ENCODE results near the gene FGD5.

FGD5 gene, protein sequence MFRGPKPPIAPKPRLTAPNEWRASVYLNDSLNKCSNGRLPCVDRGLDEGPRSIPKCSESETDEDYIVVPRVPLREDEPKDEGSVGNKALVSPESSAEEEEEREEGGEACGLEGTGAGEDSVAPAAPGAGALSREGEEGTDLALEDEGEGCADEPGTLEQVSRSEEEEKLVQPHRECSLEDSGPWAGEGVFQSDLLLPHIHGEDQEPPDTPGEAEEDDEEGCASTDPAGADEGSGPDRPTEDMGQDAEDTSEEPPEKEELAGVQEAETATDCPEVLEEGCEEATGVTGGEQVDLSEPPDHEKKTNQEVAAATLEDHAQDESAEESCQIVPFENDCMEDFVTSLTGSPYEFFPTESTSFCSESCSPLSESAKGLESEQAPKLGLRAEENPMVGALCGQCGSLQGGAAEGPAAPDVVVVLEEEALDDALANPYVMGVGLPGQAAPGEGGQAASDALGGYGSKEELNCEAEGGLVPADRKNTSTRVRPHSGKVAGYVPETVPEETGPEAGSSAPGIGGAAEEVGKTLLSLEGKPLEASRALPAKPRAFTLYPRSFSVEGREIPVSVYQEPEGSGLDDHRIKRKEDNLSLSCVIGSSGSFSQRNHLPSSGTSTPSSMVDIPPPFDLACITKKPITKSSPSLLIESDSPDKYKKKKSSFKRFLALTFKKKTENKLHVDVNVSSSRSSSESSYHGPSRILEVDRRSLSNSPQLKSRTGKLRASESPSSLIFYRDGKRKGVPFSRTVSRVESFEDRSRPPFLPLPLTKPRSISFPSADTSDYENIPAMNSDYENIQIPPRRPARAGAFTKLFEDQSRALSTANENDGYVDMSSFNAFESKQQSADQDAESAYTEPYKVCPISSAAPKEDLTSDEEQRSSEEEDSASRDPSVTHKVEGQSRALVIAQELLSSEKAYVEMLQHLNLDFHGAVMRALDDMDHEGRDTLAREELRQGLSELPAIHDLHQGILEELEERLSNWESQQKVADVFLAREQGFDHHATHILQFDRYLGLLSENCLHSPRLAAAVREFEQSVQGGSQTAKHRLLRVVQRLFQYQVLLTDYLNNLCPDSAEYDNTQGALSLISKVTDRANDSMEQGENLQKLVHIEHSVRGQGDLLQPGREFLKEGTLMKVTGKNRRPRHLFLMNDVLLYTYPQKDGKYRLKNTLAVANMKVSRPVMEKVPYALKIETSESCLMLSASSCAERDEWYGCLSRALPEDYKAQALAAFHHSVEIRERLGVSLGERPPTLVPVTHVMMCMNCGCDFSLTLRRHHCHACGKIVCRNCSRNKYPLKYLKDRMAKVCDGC (N-terminal part only)

GRCh38 chr3:14818804-14819500, at the start of gene FGD5:
Gene FGD5 (plus strand): TSS chr3:14818962. CDS start chr3:14819072, 110 bp downstream.
- no peaks in the 10 kb centered on the region for H3K4me1 ChIP-seq
- no peaks in the 10 kb centered on the region for H3K9me3 ChIP-seq
- in situ Hi-C loops (cut with MboI; ENCODE audit: low sequenced_read_pairs) = no loop called here
- no peak for DNase-seq (ENCODE audit: low spot score in 2 of 2)
- H3K4me3 ChIP-seq = no peak within 1 kb of the TSS
- peaks cover 40% of the 10 kb centered on the region for H3K27me3 ChIP-seq (ENCODE audit: low read depth)
- no peaks in the 10 kb centered on the region for H3K36me3 ChIP-seq (replicated peaks)

DNA sequence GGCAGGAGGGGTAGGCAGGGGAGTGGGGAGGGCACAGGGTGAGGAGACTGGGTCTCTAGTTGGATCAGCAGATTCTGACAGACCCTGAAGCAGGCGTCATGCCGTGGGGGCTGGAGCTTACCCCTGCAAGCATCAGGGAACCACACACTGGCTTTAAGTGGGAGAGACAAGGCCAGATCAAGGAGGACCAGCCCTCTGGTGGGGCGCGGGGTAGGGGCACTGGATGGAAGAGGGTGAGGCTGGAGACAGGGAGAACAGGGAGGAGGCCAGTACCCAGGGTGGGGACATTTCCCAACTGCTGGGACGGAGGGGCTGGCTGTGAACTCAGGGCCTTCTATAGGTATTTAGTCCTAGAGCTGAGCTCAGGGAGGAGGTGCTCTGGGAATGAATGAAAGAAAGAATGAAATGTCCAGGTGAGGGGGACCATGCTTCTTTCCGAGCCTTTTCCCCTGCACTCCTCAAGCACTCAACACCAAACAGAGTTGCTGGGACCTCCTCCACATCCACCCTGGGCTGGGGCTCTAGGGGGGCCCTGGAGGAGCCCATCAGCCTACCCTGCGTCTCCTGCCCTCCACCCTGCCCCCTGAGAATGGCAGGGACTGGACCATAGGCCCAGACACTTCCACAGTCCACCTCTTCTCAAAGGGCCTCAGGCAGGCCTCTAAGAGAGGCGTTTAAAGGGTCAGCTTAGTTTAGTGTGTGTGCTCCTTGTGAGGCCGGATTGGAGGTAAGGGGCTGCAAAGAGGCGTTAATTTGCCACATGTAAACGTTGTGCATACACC, 49.0 kb upstream of the FGD5 start:
- H3K4me1 ChIP-seq = no peaks in the 10 kb centered on the region
- no peaks in the 10 kb centered on the region for H3K9me3 ChIP-seq
- H3K4me3 ChIP-seq = no peak overlapping the region
- no peaks in the 10 kb centered on the region for H3K36me3 ChIP-seq (replicated peaks)
- in situ Hi-C loops (cut with MboI; ENCODE audit: low sequenced_read_pairs) = no loop called here
- DNase-seq (ENCODE audit: low spot score in 2 of 2) = no peak
- H3K27me3 ChIP-seq (ENCODE audit: low read depth) = no peaks in the 10 kb centered on the region

DNA sequence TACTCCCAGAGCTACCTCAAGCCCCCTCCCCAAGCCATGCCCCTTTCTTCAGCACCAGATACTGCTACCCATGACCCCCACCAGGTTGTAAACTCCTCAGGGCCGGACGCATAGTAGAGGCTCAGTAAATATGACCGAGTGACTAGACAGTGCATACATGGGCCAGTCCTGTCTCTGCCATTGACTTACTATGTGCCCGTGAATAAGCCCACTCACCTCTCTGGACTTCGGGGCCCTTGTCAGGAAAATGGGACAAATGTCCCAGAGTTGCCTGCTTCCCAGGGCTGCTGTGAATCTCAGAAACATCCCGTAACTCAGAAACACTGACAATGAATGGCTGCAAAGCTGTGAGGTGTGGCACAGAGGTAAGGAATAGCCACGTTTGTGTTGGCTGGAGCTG, 48.2 kb upstream of the FGD5 start:
- Histone ChIP-seq H3K4me1 (no peaks in the 10 kb centered on the region), H3K4me3 (no peak overlapping the region), H3K27me3 (ENCODE audit: low read depth) (no peaks in the 10 kb centered on the region), H3K36me3 (replicated peaks) (no peaks in the 10 kb centered on the region), H3K9me3 (no peaks in the 10 kb centered on the region)
- no peak for DNase-seq (ENCODE audit: low spot score in 2 of 2)
- in situ Hi-C loops (cut with MboI; ENCODE audit: low sequenced_read_pairs) = no loop called here

GRCh38 chr3:14771593-14772497, 46.9 kb upstream of the FGD5 start:
- Histone ChIP-seq H3K36me3 (replicated peaks) (no peaks in the 10 kb centered on the region), H3K9me3 (no peaks in the 10 kb centered on the region), H3K27me3 (ENCODE audit: low read depth) (no peaks in the 10 kb centered on the region), H3K4me1 (no peaks in the 10 kb centered on the region), H3K4me3 (no peak overlapping the region)
- no peak for DNase-seq (ENCODE audit: low spot score in 2 of 2)
- in situ Hi-C loops (cut with MboI; ENCODE audit: low sequenced_read_pairs) = no loop called here

GRCh38 chr3:14772533-14773138, 46.1 kb upstream of the FGD5 start:
- Histone ChIP-seq H3K9me3 (no peaks in the 10 kb centered on the region), H3K27me3 (ENCODE audit: low read depth) (no peaks in the 10 kb centered on the region), H3K4me1 (no peaks in the 10 kb centered on the region), H3K4me3 (no peak overlapping the region), H3K36me3 (replicated peaks) (no peaks in the 10 kb centered on the region)
- DNase-seq (ENCODE audit: low spot score in 2 of 2) = no peak
- in situ Hi-C loops (cut with MboI; ENCODE audit: low sequenced_read_pairs) = no loop called here

DNA sequence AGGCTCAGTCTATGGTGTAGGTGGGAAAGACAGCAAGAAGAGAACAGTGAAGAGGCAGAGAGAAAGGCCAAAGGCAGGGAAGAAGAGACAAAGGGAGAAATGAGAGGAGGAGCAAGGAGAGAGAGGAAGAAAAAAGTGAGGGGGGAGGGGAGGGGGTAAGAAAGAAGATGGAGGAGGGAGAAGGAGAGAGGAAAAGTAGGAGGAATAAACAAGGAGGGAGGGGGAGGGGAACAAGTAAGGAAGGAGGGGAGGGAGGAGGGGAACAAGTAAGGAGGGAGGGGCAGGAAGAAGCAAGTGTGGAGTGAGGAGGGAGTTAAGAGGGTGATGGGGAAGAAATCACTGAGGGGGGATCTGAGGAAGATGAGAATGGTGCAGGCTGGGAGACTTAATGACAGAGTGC, 45.5 kb upstream of the FGD5 start:
- Histone ChIP-seq H3K36me3 (replicated peaks) (no peaks in the 10 kb centered on the region), H3K4me3 (no peak overlapping the region), H3K9me3 (no peaks in the 10 kb centered on the region), H3K27me3 (ENCODE audit: low read depth) (no peaks in the 10 kb centered on the region), H3K4me1 (no peaks in the 10 kb centered on the region)
- DNase-seq (ENCODE audit: low spot score in 2 of 2) = no peak
- in situ Hi-C loops (cut with MboI; ENCODE audit: low sequenced_read_pairs) = no loop called here

DNA sequence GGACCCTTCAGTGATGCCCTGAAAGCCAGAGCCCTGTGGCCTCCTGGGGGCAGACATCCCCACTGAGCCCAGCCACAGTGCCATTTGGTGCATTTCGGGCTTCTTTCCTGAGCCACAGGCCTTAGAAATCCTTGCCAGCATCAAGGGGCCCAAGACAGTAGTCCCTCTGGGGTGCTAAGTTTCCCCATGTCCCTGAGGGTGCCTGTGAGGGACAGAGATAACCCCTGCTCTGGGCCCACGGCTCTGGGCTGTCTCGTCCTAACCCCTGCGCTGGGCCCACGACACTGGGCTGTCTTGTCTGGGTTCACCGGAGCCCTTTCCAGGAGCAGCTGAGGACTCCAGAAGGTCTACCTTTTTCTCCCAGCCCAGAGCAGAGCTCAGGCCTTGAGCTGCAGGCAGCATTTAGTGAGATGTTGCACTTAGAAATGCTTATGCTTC, 45.1 kb upstream of the FGD5 start:
- Histone ChIP-seq H3K4me3 (no peak overlapping the region), H3K4me1 (no peaks in the 10 kb centered on the region), H3K27me3 (ENCODE audit: low read depth) (no peaks in the 10 kb centered on the region), H3K9me3 (0 out of 2 replicates have a peak, but pooled peaks cover 1% of the 10 kb centered on the region), H3K36me3 (replicated peaks) (no peaks in the 10 kb centered on the region)
- no peak for DNase-seq (ENCODE audit: low spot score in 2 of 2)
- in situ Hi-C loops (cut with MboI; ENCODE audit: low sequenced_read_pairs) = no loop called here

DNA sequence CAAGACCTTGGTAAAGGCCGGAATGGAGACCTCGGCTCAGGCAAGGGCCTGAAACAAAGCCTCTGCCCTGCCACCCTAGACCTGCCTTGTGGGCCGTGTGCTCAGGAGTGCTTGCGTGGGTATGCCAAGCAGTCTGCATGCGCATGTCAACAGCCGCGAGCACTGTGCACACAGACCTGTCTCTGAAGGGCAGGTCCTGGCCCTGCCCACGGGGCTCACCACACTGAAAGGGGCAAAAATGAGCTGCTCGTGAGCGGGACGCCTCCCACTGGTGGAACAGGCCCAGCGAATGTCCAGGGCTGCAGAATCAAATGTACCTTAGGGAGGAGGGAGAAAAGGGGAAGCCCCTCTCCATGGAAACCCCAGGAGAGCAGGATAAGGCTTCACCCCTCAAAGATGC, 44.3 kb upstream of the FGD5 start:
- DNase-seq (ENCODE audit: low spot score in 2 of 2) = peak in 1 of 2 experiments; percentile 6
- in situ Hi-C loops (cut with MboI; ENCODE audit: low sequenced_read_pairs) = no loop called here
- H3K9me3 ChIP-seq = 0 out of 2 replicates have a peak, but pooled peaks cover 3% of the 10 kb centered on the region
- no peaks in the 10 kb centered on the region for H3K36me3 ChIP-seq (replicated peaks)
- no peak overlapping the region for H3K4me3 ChIP-seq
- no peaks in the 10 kb centered on the region for H3K27me3 ChIP-seq (ENCODE audit: low read depth)
- H3K4me1 ChIP-seq = no peaks in the 10 kb centered on the region

GRCh38 chr3:14775011-14775410, 43.8 kb upstream of the FGD5 start:
- Histone ChIP-seq H3K4me1 (no peaks in the 10 kb centered on the region), H3K4me3 (no peak overlapping the region), H3K27me3 (ENCODE audit: low read depth) (no peaks in the 10 kb centered on the region), H3K9me3 (0 out of 2 replicates have a peak, but pooled peaks cover 3% of the 10 kb centered on the region), H3K36me3 (replicated peaks) (no peaks in the 10 kb centered on the region)
- in situ Hi-C loops (cut with MboI; ENCODE audit: low sequenced_read_pairs) = no loop called here
- DNase-seq (ENCODE audit: low spot score in 2 of 2) = no peak

GRCh38 chr3:14775563-14775962, 43.2 kb upstream of the FGD5 start:
- in situ Hi-C loops (cut with MboI; ENCODE audit: low sequenced_read_pairs) = no loop called here
- peak in 1 of 2 experiments; percentile 1 for DNase-seq (ENCODE audit: low spot score in 2 of 2)
- Histone ChIP-seq H3K4me3 (no peak overlapping the region), H3K36me3 (replicated peaks) (no peaks in the 10 kb centered on the region), H3K4me1 (no peaks in the 10 kb centered on the region), H3K27me3 (ENCODE audit: low read depth) (no peaks in the 10 kb centered on the region), H3K9me3 (0 out of 2 replicates have a peak, but pooled peaks cover 3% of the 10 kb centered on the region)

DNA sequence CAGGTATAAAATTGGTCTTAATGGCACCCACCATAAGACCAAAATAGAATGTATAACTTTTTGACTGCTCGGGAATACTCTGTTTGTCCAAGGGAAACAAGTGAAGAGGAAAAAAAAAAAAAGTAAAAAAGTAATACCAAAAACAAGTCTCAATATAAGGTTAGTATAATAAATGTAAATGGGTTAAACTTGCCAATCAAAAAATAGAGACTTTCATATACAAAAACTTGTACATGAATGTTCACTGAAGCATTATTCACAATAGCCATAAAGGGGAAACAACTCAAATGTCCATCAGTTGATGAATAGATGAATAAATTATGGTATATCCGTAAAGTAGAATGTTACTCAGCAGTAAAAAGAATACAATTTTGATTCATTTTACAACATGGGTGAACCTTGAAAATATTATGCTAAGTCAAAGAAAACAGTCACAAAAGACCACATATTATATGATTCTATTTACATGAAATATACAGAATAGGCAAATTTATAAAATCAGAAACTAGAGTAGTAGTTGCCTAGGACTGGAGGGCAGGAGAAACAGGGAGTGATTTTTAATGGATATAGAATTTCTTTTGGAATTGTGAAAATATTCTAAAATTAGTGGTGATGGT, 39.6 kb upstream of the FGD5 start:
- Histone ChIP-seq H3K9me3 (0 out of 2 replicates have a peak, but pooled peaks cover 3% of the 10 kb centered on the region), H3K36me3 (replicated peaks) (no peaks in the 10 kb centered on the region), H3K4me1 (no peaks in the 10 kb centered on the region), H3K4me3 (no peak overlapping the region), H3K27me3 (ENCODE audit: low read depth) (no peaks in the 10 kb centered on the region)
- in situ Hi-C loops (cut with MboI; ENCODE audit: low sequenced_read_pairs) = no loop called here
- no peak for DNase-seq (ENCODE audit: low spot score in 2 of 2)

Measured in HAP-1 (cell line).